Skeletal muscle satellite cell (primary cell): ENCODE data around the gene DHRS9.

Experiments
- H3K27me3 ChIP-seq: 2 replicates; pipeline ENCODE4 v1.7.0; 2013; ENCODE audit warnings: low read length; ENCODE audit not compliant: control insufficient read depth, insufficient read depth
- H3K36me3 ChIP-seq: 2 replicates; pipeline ENCODE4 v1.7.0; 2013; ENCODE audit warnings: mild to moderate bottlenecking, control low read depth, low read length; ENCODE audit not compliant: insufficient read depth
- H3K4me1 ChIP-seq: 2 replicates; pipeline ENCODE4 v1.7.0; 2013; ENCODE audit warnings: low read length; ENCODE audit not compliant: control insufficient read depth, insufficient read depth
- H3K4me2 ChIP-seq: 2 replicates; pipeline ENCODE4 v1.7.0; 2013; ENCODE audit warnings: mild to moderate bottlenecking, low read length
- H3K4me3 ChIP-seq: 2 replicates; pipeline ENCODE4 v1.7.0; 2013; ENCODE audit warnings: low read length
- H3K9ac ChIP-seq: 2 replicates; pipeline ENCODE4 v1.7.0; 2013; ENCODE audit warnings: mild to moderate bottlenecking, low read depth, low read length, moderate library complexity
- H3K9me3 ChIP-seq: replicated peaks from 2 replicates; pipeline ENCODE4 v1.7.0; 2013; ENCODE audit warnings: mild to moderate bottlenecking, control low read depth, low read length

Gene DHRS9

DNA sequence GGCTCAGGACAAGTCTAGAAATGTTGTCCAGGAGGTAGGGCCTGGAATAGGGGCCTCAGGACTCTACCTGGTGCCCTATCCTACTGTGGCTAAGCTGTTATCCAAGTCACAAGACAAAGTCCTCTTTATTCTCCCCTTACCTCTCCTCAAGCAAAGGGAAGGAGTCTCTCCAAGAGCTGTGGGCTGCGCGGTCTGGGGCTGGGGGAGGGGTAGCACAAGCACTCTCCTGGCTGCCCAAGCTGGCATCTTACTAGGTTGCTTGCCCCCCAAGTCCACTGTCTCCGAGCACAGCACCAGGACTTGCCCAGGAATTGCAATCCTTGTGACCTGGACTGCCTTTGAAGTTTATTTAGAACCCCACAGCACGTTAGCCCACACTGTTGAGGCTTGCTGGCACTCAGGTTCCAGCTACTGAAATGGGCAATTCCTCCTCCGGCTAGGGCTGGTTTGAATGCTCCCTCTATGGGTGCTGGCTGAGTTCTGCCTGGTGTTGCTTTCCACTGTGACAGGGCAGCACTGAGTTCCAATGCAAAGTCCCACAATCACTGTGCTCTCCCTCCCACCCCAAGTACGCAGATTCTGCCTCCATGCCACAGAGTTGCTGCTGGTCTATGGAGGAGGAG lies 18.5 kb downstream of the DHRS9 start:
- Histone ChIP-seq H3K4me1 (peaks cover 12% of the 10 kb centered on the region), H3K4me2 (no peak overlapping the region), H3K27me3 (no peaks in the 10 kb centered on the region), H3K4me3 (no peak overlapping the region), H3K9me3 (no peaks in the 10 kb centered on the region), H3K9ac (no peak overlapping the region), H3K36me3 (no peaks in the 10 kb centered on the region)

DNA sequence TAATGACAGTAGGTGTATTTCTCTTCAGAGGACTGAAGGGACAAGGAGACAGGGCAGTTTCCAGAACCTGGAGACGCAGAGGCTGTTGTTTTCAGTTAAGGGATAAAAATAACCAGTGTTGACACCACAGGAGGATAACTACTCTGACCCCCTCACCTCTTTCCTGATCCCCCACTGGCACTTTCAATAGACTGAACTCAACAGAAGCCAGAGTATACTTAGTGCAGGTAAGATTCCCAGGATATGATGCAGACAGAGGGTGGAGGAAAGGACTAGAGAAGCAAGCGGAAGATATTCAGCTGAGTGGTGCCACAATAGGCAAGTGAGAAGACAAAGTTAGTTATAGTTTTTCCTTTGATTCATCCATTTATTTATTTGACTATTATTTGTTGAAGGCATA lies 19.8 kb downstream of the DHRS9 start:
- H3K4me1 ChIP-seq: peaks cover 25% of the 10 kb centered on the region
- no peak overlapping the region for H3K4me2 ChIP-seq
- H3K27me3 ChIP-seq: no peaks in the 10 kb centered on the region
- no peaks in the 10 kb centered on the region for H3K9me3 ChIP-seq
- H3K9ac ChIP-seq: no peak overlapping the region
- no peaks in the 10 kb centered on the region for H3K36me3 ChIP-seq
- H3K4me3 ChIP-seq: no peak overlapping the region

DNA sequence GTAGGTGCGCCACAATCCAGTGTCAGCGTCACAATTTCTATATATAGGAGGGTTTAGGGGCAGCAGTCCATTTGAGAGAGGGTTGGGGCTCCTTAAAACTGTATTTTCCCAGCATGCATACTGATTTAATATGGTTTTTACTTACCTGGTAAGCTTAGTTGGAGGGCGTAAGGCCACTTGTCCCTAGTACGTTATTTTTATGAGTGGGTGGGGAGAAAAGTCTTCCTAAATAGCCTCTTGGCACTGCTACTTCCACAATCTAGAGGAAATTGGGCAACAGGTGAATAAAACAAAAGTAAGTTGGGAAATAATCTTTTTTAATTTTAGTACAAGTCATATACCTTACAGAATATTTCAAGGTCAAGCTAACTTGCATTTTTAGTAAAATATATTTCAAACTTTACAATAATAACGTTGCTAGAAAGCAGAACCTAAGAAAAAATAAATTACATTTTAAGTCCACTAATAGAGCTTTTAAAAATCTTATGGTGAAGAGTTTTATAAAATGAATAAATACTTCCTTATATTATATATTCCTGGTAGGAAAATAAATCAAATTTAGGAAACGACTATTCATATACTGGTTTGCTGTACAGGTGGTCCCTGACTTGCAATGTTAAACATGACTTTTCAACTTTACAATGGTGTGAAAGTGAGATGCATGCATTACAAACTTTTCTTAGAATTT lies 20.9 kb downstream of the DHRS9 start:
- no peak overlapping the region for H3K4me2 ChIP-seq

DNA sequence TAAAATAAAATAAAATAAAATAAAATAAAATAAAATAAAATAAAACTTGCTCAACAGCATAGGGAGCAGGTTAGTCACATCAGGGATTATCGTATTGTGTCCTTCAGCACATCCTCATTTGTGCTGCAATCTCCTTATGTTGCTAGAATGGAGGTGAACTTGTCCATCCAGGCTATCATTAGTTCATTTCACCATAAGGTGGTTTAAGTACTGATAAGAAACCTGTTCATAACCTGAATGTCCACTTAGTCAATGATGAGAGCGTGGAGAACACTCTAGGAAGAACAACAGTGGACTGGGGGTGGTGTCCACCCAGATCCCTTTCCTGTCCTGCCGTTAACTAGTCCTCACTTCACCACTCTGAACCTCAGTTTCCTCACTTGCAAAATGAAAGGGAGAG lies 21.9 kb downstream of the DHRS9 start:
- Histone ChIP-seq H3K9ac (no peak overlapping the region), H3K9me3 (no peaks in the 10 kb centered on the region), H3K27me3 (no peaks in the 10 kb centered on the region), H3K4me1 (peaks cover 44% of the 10 kb centered on the region), H3K36me3 (no peaks in the 10 kb centered on the region), H3K4me2 (no peak overlapping the region), H3K4me3 (no peak overlapping the region)

More for the DNA sequence above, 20.9 kb downstream of the DHRS9 start:
- no peaks in the 10 kb centered on the region for H3K9me3 ChIP-seq
- no peaks in the 10 kb centered on the region for H3K27me3 ChIP-seq
- H3K4me3 ChIP-seq: no peak overlapping the region
- peaks cover 36% of the 10 kb centered on the region for H3K4me1 ChIP-seq
- H3K36me3 ChIP-seq: no peaks in the 10 kb centered on the region
- H3K9ac ChIP-seq: no peak overlapping the region

DNA sequence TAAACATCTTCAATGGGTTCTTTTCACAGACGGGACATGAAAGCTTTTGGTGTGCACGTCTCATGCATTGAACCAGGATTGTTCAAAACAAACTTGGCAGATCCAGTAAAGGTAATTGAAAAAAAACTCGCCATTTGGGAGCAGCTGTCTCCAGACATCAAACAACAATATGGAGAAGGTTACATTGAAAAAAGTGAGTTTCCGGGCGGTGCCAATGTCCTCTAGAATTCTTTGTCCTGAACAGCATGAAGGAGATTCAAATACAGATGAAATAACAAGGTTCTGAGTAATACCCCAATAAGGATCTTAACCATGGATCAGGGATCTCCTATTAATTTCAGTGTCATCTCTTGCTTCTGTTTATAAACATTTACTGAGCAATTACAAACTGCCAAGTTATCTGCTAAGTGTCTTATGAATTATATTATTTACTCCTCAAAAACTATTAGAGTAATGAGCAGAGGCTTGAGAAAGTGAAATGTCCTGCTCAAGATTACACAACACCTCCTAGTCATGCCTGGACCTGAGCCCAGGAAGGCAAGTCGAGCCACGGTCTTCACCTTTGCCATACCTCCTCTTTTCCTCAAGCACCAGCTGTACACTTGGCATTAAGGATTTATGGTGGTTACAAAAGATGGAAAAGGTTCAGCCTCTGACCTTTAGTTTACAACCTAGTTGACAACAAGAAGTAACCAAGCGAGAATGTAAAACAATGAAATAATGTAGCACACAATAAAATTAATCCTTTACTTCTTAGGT lies 22.6 kb downstream of the DHRS9 start:
- peaks cover 45% of the 10 kb centered on the region for H3K4me1 ChIP-seq
- no peaks in the 10 kb centered on the region for H3K36me3 ChIP-seq

DNA sequence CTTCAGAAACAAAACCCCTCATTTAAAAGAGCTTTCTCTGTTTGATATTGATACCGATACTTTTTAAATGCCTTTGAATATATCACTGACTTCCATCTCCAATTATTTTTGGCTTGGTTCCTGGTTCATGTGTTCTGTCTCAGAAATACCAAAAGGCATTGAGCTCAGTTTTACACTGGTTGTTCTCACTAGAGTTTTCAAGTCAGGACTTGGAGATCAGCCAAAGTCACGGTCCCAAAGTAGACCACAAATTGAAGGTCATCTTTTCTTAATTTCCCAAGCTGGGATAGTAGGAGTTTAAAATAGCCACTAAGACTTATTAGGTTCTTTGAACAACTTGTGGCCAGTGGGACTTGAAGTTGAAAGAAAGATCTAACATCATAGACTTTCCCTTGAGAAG lies 24.2 kb downstream of the DHRS9 start:
- Histone ChIP-seq H3K4me1 (peaks cover 45% of the 10 kb centered on the region), H3K4me2 (no peak overlapping the region), H3K27me3 (no peaks in the 10 kb centered on the region), H3K36me3 (no peaks in the 10 kb centered on the region), H3K9me3 (no peaks in the 10 kb centered on the region), H3K9ac (no peak overlapping the region), H3K4me3 (no peak overlapping the region)

More for the DNA sequence above, 22.6 kb downstream of the DHRS9 start:
- Histone ChIP-seq H3K9me3 (no peaks in the 10 kb centered on the region), H3K9ac (no peak overlapping the region), H3K27me3 (no peaks in the 10 kb centered on the region), H3K4me3 (no peak overlapping the region), H3K4me2 (no peak overlapping the region)

DNA sequence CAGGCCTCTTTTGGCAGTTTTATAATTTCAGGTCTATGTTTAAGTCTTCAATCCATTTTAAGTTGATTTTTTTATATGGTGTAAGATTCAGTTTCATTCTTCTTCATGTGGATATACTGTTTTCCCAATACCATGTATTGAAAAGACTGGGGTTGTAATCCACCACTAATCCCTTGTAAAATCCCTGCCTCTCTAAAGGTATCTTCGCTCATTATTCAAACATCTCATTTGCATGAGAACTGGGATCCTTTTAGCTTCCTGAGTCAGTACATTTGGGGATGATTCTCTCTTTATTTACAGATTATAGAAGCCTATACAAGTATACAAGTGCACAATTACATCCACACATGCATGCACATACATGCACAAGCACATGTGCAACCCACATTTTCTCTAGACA lies 25.3 kb downstream of the DHRS9 start:
- H3K27me3 ChIP-seq: no peaks in the 10 kb centered on the region
- H3K4me2 ChIP-seq: no peak overlapping the region
- no peak overlapping the region for H3K4me3 ChIP-seq
- no peaks in the 10 kb centered on the region for H3K36me3 ChIP-seq
- peaks cover 45% of the 10 kb centered on the region for H3K4me1 ChIP-seq
- H3K9me3 ChIP-seq: no peaks in the 10 kb centered on the region
- no peak overlapping the region for H3K9ac ChIP-seq

DNA sequence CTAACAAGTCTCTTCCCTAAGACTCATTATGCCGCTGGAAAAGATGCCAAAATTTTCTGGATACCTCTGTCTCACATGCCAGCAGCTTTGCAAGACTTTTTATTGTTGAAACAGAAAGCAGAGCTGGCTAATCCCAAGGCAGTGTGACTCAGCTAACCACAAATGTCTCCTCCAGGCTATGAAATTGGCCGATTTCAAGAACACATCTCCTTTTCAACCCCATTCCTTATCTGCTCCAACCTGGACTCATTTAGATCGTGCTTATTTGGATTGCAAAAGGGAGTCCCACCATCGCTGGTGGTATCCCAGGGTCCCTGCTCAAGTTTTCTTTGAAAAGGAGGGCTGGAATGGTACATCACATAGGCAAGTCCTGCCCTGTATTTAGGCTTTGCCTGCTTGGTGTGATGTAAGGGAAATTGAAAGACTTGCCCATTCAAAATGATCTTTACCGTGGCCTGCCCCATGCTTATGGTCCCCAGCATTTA lies 26.3 kb downstream of the DHRS9 start:
- H3K4me3 ChIP-seq: no peak overlapping the region
- H3K9ac ChIP-seq: no peak overlapping the region
- H3K4me2 ChIP-seq: peak overlapping the region; percentile 52
- no peaks in the 10 kb centered on the region for H3K27me3 ChIP-seq
- no peaks in the 10 kb centered on the region for H3K9me3 ChIP-seq
- no peaks in the 10 kb centered on the region for H3K36me3 ChIP-seq
- H3K4me1 ChIP-seq: peaks cover 45% of the 10 kb centered on the region

DNA sequence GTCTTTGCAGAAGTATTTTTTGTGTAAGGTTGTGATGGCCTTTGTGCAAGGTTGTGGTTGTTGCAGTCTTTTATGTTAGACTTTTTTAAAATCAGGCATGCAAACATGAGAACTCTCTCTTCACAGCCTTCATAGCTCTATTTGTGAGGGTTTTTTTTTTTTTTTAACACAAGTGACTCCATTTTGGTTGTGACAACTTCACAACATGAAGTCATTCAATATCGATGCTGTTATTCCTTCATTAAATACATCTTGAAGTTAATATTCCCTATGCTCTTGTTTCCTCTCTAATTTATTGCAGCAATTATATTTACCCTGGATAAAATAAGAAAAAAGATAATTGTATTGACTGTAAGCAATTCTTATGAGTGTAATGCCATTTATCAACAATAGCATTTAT lies 35.5 kb downstream of the DHRS9 start:
- Histone ChIP-seq H3K4me2 (no peak overlapping the region), H3K36me3 (no peaks in the 10 kb centered on the region), H3K4me1 (no peaks in the 10 kb centered on the region), H3K9ac (no peak overlapping the region), H3K27me3 (peaks cover 6% of the 10 kb centered on the region), H3K4me3 (no peak overlapping the region), H3K9me3 (no peaks in the 10 kb centered on the region)

DNA sequence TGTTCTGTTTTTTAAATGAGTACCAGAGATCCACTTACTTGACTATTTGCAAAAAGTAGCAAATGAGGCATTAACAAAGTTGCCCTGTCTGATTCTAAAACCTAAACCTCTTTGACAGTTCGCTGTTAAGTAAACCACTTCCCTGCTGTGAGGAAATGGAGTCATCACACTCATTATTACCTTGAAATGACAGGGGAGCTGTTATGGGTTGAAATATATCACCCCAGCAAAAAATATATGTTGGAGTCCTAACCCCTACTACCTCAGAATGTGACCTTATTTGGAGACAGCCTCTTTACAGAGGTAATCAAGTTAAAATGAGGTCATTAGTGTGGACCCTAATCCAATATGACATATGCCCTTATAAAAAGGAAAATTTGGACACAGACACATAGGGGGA lies 36.1 kb downstream of the DHRS9 start:
- no peaks in the 10 kb centered on the region for H3K9me3 ChIP-seq
- H3K9ac ChIP-seq: no peak overlapping the region
- H3K27me3 ChIP-seq: peaks cover 8% of the 10 kb centered on the region
- H3K36me3 ChIP-seq: no peaks in the 10 kb centered on the region
- H3K4me2 ChIP-seq: no peak overlapping the region
- H3K4me3 ChIP-seq: no peak overlapping the region
- no peaks in the 10 kb centered on the region for H3K4me1 ChIP-seq

DNA sequence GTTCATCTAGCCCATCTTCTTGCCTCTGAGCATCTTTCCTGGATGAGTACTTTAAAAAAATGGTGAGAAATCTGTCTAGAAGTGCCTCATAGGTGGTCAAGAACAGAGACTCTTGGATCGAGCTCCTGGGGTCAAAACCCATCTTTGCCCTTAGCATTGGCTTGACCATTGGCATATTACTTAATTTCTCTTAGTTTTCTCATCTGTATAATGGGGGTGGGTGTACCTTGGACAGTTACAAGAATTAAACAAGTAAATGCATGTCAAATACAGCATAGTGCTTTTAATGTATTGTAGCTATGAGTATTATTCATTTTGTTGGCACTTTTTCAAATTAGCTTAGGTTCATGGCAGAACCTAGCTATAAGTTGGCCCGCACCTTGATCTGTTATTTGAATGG lies 36.8 kb downstream of the DHRS9 start:
- H3K27me3 ChIP-seq: peaks cover 8% of the 10 kb centered on the region
- no peaks in the 10 kb centered on the region for H3K36me3 ChIP-seq
- H3K4me3 ChIP-seq: no peak overlapping the region
- no peak overlapping the region for H3K4me2 ChIP-seq
- no peaks in the 10 kb centered on the region for H3K9me3 ChIP-seq
- H3K9ac ChIP-seq: no peak overlapping the region
- no peaks in the 10 kb centered on the region for H3K4me1 ChIP-seq
